Endothelial cell of umbilical vein (primary cell): ENCODE results near the gene LLGL2. TPM values are rescaled to one million over a fixed set of nuclear protein-coding genes. Genes with fewer than 3 reads are reported as not detected.

Source experiments
- BruUV-seq: library from RNA; stranded (reverse); fragments of 400-500 nt; replicated peaks from 2 replicates; lab custom pipeline; 2021; lab: Mats Ljungman, UMichigan
- CTCF ChIA-PET: fragments of 300-600, 350-600 bp; sonication (Branson Sonifier 250); formaldehyde crosslinking; loops from one replicate; lab custom pipeline; 2021; ENCODE audit warnings: antibody characterized with exemption, inconsistent platforms; lab: Charles Lee
- POLR2A ChIA-PET: fragments of 300-600, 350-600 bp; sonication (Branson Sonifier 250); formaldehyde crosslinking; loops from one replicate; lab custom pipeline; 2021; ENCODE audit warnings: antibody characterized with exemption, inconsistent platforms; lab: Charles Lee
- DNase-seq: peaks from one replicate; pipeline ENCODE4 v3.0.0-alpha.2; 2011; ENCODE audit warnings: low read depth, low spot score
- FAIRE-seq: peaks from 2 replicates; lab custom pipeline; 2011; peaks lifted over from hg19 to GRCh38; lab: Jason Lieb, UNC
- H2AFZ ChIP-seq: 2 replicates; pipeline ENCODE4 v1.6.0; 2012; ENCODE audit warnings: low read depth, low read length, control low read depth, inconsistent platforms
- H3K27ac ChIP-seq: 2 replicates; pipeline ENCODE4 v1.5.1; 2011; ENCODE audit warnings: low read depth, mild to moderate bottlenecking, control low read depth, low read length, moderate library complexity; ENCODE audit not compliant: insufficient read depth
- H3K27me3 ChIP-seq, 2 experiments: 2 replicates each; pipeline versions ENCODE4 v1.6.0 to v1.6.1; 2011; ENCODE audit warnings: low read length in 2 of 2, mixed read lengths in 1 of 2; ENCODE audit not compliant: control insufficient read depth in 2 of 2, insufficient read depth in 2 of 2
- H3K36me3 ChIP-seq, 2 experiments: 2 replicates in 1 of 2; 3 replicates in 1 of 2; pipeline ENCODE4 v1.5.1; 2011; ENCODE audit warnings: low read length in 2 of 2, mild to moderate bottlenecking in 1 of 2, moderate library complexity in 1 of 2; ENCODE audit not compliant: control insufficient read depth in 2 of 2, insufficient read depth in 2 of 2; ENCODE audit errors: extremely low read depth in 1 of 2
- H3K4me1 ChIP-seq: 3 replicates; pipeline ENCODE4 v1.5.1; 2011; ENCODE audit warnings: mild to moderate bottlenecking, low read length; ENCODE audit not compliant: control insufficient read depth, insufficient read depth; ENCODE audit errors: extremely low read depth
- H3K4me2 ChIP-seq: 2 replicates; pipeline ENCODE4 v1.6.1; 2011; ENCODE audit warnings: low read length, control low read depth, mixed read lengths; ENCODE audit not compliant: insufficient read depth
- H3K4me3 ChIP-seq, 3 experiments: fragments of 200-600 bp in 1 of 3; sonication (generic), shearing (Covaris generic) in 1 of 3; replicated peaks in 1 of 3; 2 replicates each; pipeline ENCODE4 v1.5.1; 2011 to 2016; ENCODE audit warnings: control low read depth in 3 of 3, low read length in 3 of 3, mild to moderate bottlenecking in 2 of 3, inconsistent platforms in 1 of 3, low read depth in 1 of 3, moderate library complexity in 1 of 3; ENCODE audit not compliant: insufficient read depth in 1 of 3
- H3K79me2 ChIP-seq: 2 replicates; pipeline ENCODE4 v1.6.0; 2012; ENCODE audit warnings: low read length, inconsistent platforms; ENCODE audit not compliant: control insufficient read depth, insufficient read depth
- H3K9ac ChIP-seq: replicated peaks from 2 replicates; pipeline ENCODE3; 2011; ENCODE audit warnings: low read length, control low read depth; ENCODE audit not compliant: insufficient read depth; ENCODE audit errors: extremely low read depth
- H3K9me1 ChIP-seq: replicated peaks from 3 replicates; pipeline ENCODE4 v1.6.0; 2011; ENCODE audit warnings: mild to moderate bottlenecking, low read length; ENCODE audit not compliant: control insufficient read depth, insufficient read depth; ENCODE audit errors: extremely low read depth
- H3K9me3 ChIP-seq: replicated peaks from 2 replicates; pipeline ENCODE4 v1.5.1; 2012; ENCODE audit warnings: low read length, inconsistent platforms; ENCODE audit not compliant: control insufficient read depth, insufficient read depth
- H4K20me1 ChIP-seq: replicated peaks from 2 replicates; pipeline ENCODE3; 2011; ENCODE audit warnings: mild to moderate bottlenecking, low read length; ENCODE audit not compliant: control insufficient read depth, insufficient read depth; ENCODE audit errors: extremely low read depth
- EZH2 ChIP-seq: IDR thresholded peaks from 2 replicates; pipeline ENCODE4 v1.6.1; 2012; ENCODE audit warnings: borderline replicate concordance, low read depth, mild to moderate bottlenecking, moderate library complexity, low read length, inconsistent platforms; ENCODE audit not compliant: severe bottlenecking
- FOS ChIP-seq: IDR thresholded peaks from 2 replicates; pipeline ENCODE4 v1.6.1; 2011; ENCODE audit warnings: mild to moderate bottlenecking, low read length, moderate library complexity, borderline replicate concordance; ENCODE audit not compliant: insufficient read depth
- GATA2 ChIP-seq: IDR thresholded peaks from 2 replicates; pipeline ENCODE4 v1.7.0; 2011; ENCODE audit warnings: low read depth, mild to moderate bottlenecking, moderate library complexity, mixed read lengths, low read length; ENCODE audit not compliant: insufficient read length, insufficient read depth
- JUN ChIP-seq: IDR thresholded peaks from 2 replicates; pipeline ENCODE4 v1.6.1; 2011; ENCODE audit warnings: borderline replicate concordance, low read depth; ENCODE audit not compliant: insufficient read length, insufficient read depth
- MYC ChIP-seq: IDR thresholded peaks from one replicate; pipeline ENCODE4 v1.6.1; 2011; ENCODE audit warnings: mild to moderate bottlenecking, low read depth, low read length
- POLR2AphosphoS5 ChIP-seq: IDR thresholded peaks from 2 replicates; pipeline ENCODE4 v1.6.1; 2012; ENCODE audit warnings: low read depth, mild to moderate bottlenecking, control low read depth, low read length, moderate library complexity; ENCODE audit not compliant: insufficient read depth
- dilution Hi-C: fragments of 300-500 bp; cut with MboI; formaldehyde crosslinking; loops from one replicate; pipeline ENCODE4 v1.15.0; 2019; ENCODE audit warnings: low sequenced_read_pairs; ENCODE audit not compliant: extremely low pct_ligation_motif_present
- intact Hi-C: fragments of 100-400 bp; cut with micrococcal nuclease; formaldehyde crosslinking; loops from one replicate; pipeline ENCODE4 v1.10.0; 2022
- polyA plus RNA-seq, 4 experiments: library from polyadenylated mRNA; depleted of rRNA in 3 of 4; stranded (reverse) in 3 of 4; unstranded in 1 of 4; fragments of >200 nt; gene quantifications; 2 replicates each; pipeline versions ENCODE4 v1.2.1 to v1.2.3, GENCODE V29; 2011 to 2012; ENCODE audit warnings: missing spikeins in 1 of 4
- total RNA-seq: library from RNA; stranded (reverse); gene quantifications from 2 replicates; pipeline ENCODE4 v1.2.3, GENCODE V29; 2021
- TF ChIP-seq, protein P1 (sequence below): IDR thresholded peaks from 2 replicates; pipeline ENCODE4 v1.6.1; 2011; ENCODE audit not compliant: insufficient read depth, insufficient read length

LLGL2 gene
- total and polyA plus RNA-seq, 2 donors (not counting 3 experiments of a cell fraction or from before 2014, with no cell fraction given): 5.3 to 5.4 TPM

DNA sequence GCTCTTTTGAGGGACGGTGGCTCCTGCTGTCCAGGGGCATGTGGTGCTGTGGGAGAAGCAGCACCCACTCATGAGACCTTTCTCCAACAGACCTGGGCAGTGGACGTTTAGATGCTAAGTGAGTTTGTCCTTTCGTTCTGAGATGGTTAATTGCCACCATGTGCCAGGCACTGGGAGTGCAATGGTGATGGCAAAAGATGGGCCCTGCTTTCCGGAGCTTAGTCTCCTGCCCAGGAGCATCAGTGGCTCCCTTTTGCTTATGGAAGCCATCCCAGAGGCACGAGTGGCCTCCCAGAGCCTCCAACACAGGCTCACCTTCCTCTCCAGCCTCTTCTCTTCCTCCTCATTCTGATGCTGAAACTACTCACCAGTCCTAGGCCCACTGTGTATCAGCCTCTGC, 38.5 kb upstream of the LLGL2 start:
- Histone ChIP-seq H3K9ac (no peak overlapping the region), H3K9me3 (no peaks in the 10 kb centered on the region), H3K4me2 (no peak overlapping the region), H3K36me3 (no peaks in the 10 kb centered on the region), H3K27me3 (no peaks in the 10 kb centered on the region), H3K4me3 (no peak overlapping the region), H3K9me1 (no peaks in the 10 kb centered on the region), H3K27ac (no peak overlapping the region), H3K79me2 (no peaks in the 10 kb centered on the region), H2AFZ (no peak overlapping the region), H3K4me1 (peaks cover 9% of the 10 kb centered on the region), H4K20me1 (no peaks in the 10 kb centered on the region)
- TF ChIP-seq EZH2 (no peak), FOS (no peak), MYC (no peak), POLR2AphosphoS5 (no peak), JUN (no peak), GATA2 (no peak)
- TF ChIP-seq, protein P1, sequence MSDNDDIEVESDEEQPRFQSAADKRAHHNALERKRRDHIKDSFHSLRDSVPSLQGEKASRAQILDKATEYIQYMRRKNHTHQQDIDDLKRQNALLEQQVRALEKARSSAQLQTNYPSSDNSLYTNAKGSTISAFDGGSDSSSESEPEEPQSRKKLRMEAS: no peak
- ChIA-PET CTCF (interaction anchor here (0.8 to 2.1 kb wide), 8 partner anchors 8 to 58 kb away, joined by 3 to 9 read pairs (median 4); partner anchors contain the start of gene TMEM94), POLR2A (no interaction called here)
- no peak for FAIRE-seq
- BruUV-seq: no TSS peak
- no peak for DNase-seq
- dilution Hi-C loops (no loop called here), intact Hi-C loops (loop anchor here (1.0 kb wide), 1 partner anchor 61 kb away; no protein-coding TSS in a partner anchor)
